HuH-7.5 (cell line): ENCODE data around the gene ZNF177.
"Not testable (repeated sequence)": the region's sequence is repeated elsewhere in the genome, so short reads cannot be mapped to it uniquely, and the experiment has no call there.

Experiments used
- DNase-seq: peaks from one replicate; pipeline ENCODE4 v3.0.0; 2011; ENCODE audit warnings: low spot score

Gene ZNF177

DNA sequence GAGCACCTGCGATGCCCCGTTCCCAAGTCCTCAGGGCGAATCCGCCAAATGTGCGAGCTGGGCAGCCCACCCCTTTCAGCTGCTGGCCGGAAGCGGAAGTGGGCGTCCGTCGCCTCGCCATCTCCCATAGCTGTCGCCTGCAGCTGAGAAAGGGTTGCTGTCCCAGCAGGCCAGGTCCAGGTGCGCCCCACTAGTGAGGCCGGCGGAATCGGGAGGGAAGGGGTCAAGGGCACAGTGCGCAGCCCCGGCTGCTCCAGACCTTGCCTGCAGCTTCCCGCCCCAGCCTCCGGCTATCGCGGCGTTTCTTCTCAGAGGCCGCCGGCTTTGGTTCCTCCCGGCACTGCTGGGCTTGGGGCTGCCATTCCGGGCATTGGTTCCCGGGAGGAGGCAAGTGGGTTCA, at the start of gene ZNF177:
Gene ZNF177, plus strand, starts transcription at position 109 of the 400 bp plus-strand sequence. CDS start 15,299 bp downstream, outside the sequence.
- no peak for DNase-seq

DNA sequence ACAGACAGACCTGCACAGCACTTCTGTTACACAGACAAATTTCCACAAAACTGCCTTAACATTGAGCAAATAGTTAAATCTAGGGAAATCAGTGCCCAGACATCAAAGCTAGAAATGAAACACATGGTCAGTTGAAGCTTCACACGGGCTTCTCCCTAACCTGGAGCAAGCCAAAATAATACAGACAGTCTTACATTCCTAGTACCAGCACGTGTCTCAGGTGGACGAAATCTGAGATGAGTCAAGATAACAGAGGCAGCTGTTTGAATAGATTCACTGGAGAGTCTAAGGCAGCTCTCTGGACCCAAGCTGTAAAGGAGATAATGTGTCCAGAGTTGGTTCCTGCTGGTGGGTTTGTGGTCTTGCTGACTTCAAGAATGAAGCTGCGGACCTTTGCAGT, 49.1 kb upstream of the ZNF177 start:
- DNase-seq: no peak

DNA sequence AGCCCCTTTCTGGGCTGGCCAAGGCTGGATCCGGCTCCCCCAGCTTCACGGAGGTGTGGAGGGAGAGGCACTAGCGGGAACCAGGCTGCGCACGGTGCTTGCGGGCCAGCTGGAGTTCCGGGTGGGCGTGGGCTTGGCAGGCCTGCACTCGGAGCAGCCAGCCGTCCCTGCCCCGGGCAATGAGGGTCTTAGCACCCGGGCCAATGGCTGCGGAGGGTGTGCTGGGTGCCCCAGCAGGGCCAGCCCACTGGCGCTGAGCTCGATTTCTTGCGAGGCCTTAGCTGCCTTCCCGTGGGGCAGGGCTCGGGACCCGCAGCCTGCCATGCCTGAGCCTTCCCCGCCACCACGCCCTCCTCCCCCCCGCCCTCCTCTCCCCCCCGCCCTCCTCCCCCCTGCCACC, 41.5 kb upstream of the ZNF177 start:
- no peak for DNase-seq

DNA sequence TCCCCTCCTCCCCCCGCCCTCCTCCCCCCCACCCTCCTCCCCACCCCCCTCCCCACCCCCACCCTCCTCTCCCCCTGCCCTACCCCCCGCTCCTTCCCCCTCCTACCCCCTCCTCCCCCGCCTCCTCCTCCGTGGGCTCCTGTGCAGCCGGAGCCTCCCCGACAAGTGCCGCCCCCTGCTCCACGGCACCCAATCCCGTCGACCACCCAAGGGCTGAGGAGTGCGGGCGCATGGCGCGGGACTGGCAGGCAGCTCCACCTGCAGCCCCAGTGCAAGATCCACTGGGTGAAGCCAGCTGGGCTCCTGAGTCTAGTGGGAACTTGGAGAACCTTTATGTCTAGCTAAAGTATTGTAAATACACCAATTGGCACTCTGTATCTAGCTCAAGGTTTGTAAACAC, 41.1 kb upstream of the ZNF177 start:
- not testable (repeated sequence) for DNase-seq

DNA sequence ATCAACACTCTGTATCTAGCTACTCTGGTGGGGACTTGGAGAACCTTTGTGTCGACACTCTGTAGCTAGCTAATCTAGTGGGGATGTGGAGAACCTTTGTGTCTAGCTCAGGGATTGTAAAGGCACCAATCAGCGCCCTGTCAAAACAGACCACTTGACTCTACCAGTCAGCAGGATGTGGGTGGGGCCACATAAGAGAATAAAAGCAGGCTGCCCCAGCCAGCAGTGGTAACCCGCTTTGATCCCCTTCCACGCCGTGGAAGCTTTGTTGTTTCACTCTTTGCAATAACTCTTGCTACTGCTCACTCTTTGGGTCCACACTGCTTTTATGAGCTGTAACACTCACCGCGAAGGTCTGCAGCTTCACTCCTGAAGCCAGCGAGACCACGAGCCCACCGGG, 40.6 kb upstream of the ZNF177 start:
- not testable (repeated sequence) for DNase-seq

DNA sequence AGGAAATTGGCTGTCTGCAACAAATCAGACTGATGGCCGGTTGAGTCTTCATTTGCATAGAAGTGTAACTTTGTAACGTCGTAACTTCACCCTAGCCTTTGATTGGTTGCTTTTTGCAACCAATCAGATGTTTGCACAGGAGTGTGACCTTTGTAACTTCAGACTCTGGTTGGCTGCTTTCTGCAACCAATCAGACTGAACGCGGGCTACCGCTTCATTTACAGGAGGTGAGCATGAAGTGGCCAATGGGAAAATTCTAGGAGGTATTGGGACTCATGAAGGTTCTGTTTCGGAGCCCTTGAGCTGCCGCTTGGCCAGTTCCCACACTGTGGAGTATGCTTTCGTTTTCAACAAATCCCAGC, 39.3 kb upstream of the ZNF177 start:
- peak; percentile 47 for DNase-seq

DNA sequence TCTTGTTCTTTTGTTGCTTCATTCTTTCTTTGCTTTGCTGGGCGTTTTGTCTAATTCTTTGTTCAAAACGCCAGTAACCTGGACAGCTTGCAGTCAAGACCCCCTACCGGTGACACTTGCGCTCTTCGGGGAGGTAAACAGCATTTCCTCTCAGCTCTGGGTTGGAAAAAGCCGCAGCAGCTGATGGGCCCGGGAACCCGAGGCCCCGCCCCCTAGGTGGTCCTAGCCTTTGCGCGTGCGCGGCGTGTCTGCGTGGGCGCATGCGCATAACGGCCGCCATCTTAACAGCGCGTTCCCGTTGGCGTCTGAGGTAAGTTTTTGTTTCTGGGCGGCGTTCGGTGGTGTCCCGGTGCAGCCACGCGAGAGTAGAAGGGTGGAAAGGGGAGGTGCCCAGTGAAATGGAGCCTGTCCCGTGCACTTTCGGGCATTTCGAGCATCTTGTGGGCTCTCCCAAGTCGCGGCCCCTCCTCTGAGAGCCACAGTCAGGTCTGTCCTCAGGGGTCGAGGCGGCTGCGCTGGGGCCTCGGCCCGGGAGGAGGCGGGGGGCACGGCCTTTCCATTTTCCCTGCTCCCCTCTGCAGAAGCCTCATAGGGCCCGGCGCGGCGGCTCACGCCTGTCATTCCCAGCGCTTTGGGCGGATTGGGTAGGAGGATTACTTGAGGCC, 38.8 kb upstream of the ZNF177 start, which contains the start of gene ZNF559:
Gene ZNF559, plus strand, starts transcription at position 261 of the 665 bp plus-strand sequence. CDS start 14,371 bp downstream, outside the sequence.
- DNase-seq: peak; percentile 81

DNA sequence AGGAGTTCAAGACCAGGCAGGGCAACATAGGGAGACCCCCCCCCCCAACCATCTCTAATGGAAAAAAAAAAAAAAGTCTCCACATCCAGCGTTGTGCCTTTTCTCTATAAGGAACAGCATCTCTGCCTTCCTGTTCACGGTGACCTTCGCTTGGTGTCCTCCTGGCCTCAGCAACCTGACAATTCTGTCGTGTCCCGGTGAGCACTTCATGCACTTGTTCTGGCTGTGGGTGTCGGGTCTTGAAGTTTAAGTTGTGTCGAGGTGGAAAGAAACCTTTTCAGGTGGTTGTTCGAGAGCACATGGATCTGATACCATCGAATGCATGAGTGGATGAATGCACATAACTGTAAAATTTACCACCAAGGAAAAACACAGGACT, 38.2 kb upstream of the ZNF177 start:
- DNase-seq: no peak

DNA sequence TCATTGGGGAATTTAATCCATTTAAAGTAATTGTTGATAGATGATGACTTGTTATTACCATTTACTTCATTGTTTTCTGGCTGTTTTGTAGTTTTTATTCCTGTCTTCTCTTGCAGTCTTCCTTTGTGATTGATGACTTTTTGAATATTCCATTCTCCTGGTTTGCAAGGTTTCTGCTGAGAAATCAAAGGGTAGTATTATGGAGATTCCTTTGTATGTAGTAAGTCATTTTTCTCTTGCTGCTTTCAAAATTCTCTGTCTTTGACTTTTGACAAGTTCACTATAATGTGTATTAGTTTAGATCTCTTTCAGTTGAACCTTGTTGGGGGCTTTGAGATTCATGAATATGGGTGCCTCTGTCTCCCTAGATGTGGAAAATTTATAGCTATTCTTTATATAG, 32.8 kb upstream of the ZNF177 start:
- DNase-seq: no peak

DNA sequence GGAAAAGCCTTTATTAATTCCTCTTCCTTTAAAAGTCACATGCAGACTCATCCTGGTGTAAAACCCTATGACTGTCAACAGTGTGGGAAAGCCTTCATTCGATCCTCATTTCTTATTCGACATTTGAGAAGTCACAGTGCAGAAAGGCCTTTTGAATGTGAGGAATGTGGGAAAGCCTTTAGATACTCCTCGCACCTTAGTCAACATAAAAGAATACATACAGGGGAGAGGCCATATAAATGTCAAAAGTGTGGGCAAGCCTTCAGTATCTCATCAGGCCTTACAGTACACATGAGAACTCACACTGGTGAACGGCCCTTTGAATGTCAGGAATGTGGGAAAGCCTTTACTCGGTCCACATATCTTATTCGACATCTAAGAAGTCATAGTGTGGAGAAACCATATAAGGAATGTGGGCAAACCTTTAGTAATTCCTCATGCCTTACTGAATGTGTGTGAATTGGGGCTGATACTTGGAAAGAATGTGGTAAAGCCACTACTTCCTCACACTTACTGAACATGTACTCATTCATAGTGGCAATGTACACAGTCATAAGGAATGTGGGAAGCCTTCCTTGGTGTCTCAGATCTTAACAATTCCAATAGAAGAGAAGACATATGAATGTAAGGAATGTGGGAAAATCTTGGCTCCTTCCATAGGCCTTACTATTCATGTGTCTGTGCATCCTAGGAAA, 20.1 kb upstream of the ZNF177 start:
- no peak for DNase-seq

DNA sequence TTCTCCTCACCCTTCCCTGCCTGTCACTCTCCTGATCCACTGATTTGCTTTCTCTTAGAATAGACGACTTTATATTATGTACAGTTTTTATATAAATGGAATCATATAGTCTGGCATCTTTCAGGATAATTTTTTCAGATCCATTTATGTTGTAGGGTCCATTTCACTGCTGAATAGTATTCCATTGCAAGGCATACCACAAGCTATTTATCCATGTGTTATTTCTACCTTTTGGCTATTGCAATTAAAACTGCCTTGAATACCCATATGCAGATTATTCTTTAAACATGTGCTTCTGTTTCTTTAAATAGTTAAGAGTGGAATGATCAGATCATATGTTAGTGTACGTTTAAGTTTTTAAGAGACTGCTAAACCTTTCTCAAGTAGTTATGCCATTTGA, 17.8 kb upstream of the ZNF177 start:
- DNase-seq: no peak

DNA sequence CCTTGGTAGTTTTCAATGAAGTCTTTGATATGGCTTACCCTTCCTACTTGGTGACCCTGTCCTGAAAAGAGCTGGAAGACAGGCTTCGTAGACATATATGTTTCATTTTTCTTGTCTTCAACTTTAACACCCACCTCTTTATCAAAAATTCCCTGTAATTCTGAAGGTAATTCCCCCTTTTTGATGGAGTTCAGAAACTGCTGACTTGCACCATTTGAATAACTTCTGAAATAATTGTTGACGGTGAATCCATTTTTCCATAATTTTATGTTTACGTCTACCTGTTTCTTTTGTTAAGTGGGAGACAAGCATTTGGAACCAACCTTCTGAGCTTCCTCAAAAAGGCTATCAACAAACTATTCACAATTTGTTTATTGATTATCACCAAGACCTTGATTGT, 14.6 kb upstream of the ZNF177 start:
- no peak for DNase-seq

DNA sequence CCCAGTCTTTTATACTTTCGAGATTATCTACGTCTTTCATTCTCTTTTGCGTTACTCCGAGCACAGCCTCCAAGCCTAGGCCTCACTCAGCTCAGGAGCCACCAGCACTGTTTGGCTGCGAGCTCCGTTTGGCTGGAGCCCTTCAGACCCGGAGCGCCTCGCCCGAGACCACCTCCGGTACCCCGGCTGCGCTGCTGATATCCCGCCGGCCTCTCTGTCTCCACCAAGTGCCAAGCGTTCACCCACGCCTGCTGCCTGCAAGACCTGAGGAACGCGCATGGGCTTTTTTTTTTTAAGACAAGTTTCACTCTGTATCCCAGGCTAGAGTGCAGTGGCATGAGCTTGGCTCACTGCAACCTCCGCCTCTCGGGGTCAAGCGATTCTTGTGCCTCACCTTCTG, 14.1 kb upstream of the ZNF177 start:
- DNase-seq: no peak

DNA sequence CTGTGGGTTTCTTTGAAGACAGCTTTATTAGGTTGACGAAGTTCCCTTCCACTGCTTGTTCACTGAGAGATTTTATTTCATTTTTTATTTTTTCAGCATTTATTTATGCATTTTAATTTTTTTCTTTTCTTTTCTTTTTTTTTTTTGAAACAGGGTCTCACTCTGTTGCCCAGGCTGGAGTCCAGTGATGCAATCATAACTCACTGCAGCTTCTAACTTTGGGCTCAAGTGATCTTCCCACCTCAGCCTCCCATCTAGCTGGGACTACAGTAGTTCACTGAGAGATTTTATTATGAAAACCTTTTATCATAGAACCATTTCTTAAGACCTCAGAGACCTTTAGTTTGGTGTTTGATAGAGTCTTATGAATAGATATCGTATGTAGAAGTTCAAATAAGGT, 10.3 kb upstream of the ZNF177 start:
- DNase-seq: no peak

DNA sequence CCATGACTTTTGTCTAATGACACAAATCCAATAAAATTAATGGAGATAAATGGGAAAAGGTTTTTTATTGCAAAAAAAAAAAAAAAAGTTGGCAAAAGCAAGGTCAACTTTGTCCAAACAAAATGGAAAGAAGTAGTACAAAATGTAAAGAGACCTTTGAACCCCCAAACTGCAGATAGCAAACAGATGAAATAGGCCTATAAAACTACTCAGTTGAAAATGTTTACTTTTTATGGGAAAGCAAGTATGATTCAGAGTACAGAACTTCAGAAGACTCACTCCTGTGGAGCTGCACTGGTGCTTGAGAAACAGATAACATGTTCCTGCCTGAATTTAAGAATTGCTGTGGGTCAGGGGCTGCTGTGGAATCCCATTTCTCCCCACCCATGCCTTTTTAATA, 9.8 kb upstream of the ZNF177 start:
- DNase-seq: no peak

DNA sequence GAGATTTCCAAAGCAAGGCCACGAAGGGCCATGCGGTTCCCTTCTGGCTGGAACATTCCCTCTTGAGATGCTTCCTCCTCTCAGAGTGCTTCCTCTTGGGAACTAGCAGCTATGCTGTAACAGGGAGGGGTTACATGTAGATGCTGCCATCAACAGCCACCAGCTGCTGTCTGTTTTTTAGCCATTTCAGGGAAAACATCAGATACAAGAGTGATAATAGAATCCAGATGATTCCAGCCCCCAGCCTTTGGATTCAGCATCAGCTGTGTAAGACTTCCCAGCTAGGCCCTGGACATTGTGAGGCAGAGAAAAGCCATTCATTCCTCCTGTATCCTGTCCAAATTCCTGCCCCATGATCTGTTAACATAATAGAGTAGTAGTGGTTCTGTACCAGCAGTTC, 8.2 kb upstream of the ZNF177 start:
- no peak for DNase-seq

DNA sequence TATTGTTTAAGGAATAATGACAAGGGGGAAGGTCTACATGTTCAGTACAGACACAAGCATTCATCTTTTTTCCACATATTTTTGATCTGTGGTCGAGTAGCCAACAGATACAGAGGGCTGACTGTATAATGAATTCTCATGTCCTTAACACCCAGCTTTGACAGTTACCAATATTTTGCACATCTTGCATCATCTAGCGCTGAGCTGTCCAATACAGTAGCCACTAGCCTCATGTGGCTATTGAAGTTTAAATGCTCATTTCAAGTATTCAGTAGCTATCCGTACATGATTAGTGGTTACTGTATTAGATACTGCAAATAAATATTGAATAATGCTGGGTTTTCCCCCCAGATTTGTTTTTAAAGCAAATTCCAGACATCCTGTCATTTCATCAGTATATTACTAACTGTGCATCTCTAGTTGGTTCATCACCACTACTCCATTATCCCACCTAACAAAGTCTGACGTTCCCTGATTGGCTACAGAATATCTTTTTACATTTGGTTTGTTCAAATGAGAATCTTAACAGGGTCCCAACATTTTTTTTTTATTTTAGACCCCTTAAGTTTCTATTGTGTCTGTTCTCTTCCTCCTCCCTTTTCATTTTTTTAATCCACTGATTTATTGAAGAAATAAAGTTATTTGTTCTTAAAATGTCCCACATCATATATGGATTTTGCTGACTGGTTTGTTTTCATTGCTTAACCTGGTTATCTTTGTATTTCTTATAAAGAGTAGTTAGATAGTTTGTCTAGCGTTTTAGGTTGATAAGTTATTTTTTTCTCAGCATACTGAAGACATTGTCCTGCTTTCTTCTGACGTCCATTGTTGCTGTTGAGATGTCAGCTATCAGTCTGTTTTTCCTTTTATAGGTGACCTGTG, 8.2 kb downstream of the ZNF177 start:
- DNase-seq: no peak

DNA sequence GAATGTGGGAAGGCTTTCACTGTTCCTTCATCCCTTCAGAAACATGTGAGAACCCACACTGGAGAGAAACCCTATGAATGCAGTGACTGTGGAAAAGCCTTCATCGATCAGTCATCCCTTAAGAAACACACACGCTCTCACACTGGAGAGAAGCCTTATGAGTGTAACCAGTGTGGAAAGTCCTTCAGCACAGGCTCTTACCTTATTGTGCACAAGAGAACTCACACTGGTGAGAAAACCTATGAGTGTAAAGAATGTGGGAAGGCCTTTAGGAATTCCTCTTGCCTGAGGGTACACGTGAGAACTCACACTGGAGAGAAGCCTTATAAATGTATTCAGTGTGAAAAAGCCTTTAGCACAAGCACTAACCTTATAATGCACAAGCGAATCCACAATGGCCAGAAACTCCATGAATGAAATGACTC, 18.6 kb downstream of the ZNF177 start:
- DNase-seq: no peak

DNA sequence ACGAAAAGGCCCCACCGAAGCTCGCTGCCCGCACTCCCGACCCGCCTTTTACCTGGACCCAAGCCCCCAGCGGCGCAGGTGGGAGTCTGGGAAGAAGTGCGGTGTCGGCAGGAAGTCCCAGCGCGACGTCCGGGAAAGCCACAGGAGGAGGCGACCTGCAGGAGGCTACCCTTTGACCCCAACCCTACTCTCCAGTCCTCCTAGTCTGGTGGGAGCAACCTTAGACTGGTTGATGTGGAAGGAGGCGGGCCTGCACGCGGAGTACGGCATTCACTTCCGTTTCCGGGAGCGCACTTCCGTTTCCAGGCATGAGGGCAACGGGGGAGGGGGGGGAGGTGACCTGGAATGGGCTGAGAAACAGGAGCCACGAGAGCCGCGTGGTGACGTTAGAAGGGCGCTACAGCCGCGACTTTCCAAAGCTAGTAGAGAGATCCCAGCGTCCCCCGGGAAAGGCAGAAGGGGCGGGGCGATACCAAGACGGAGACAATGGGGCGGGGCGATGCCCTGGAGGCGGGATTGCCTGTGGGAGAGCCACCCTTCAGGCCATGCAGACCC, 44.1 kb downstream of the ZNF177 start:
- peak; percentile 38 for DNase-seq

DNA sequence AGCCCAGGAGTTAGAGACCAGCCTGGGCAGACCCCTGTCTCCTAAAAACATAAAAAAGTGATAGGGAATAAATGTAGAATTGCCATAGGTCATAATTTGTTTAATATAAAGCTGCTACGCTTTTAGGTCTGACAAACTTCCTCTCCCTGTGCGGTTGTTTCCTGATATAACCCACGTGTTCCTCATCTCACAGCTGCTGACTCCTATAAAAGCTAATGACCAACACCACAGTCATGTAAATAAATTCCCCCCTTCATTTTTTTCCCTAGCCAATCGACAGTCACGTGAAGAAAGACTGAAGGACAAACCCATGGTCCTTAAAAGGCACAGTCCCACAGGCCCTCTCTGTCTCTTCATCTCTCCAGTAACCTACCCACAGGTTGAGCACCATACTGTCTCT, 45.0 kb downstream of the ZNF177 start:
- no peak for DNase-seq

DNA sequence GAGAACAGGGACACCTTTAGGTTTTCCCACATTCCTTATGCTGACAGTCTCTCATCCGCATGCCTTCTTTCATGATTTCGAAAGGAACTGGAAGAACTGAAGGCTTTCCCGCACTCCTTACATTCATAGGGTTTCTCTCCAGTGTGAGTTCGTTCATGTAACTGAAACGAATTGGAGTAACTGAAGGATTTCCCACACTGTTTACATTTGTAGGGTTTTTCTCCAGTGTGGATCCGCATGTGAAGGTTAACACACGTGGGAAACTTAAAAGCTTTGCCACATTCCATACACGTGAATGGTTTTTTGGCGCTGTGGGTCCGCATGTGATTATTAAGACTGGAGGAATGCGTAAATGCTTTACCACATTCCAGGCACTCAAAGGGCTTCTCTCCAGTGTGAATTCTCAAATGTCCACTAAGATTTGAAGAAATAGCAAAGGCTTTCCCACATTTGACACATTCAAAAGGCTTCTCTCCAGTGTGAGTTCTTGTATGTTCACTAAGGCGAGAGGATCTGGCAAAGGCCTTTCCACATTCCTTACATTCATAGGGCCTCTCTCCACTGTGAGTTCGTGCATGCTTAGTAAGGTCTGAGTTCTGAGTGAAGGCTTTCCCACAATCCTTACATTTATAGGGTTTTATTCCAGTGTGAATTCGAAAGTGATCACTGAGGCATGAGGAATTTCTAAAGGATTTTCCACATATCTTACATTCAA, 50.6 kb downstream of the ZNF177 start:
- no peak for DNase-seq

DNA sequence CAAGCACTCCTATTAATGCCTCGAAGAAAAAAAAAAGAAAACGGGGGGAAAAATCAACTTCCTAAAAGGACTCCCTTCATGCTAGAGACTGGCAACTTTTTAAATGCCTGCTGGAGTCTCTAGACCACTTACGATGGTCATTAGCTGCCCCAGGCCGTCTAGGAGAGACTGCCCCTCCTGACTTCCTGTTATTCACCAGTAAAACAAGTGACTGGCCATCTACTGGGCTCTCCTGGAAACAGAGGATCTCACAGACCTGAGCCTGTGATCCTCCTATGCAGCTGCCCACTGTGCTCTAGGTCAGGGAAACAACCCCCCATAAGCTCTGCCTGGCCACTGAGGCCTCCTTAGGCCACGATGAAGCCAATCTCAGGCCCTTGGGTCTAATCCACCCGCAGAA, 65.1 kb downstream of the ZNF177 start:
- no peak for DNase-seq
